C4-2B (cell line): Measurements from ENCODE around the gene TMEM135.

ENCODE experiments used
- ZFX ChIP-seq: fragments of 450-650 bp; IDR thresholded peaks from 2 replicates; pipeline ENCODE4 v1.6.1; 2017
- TF ChIP-seq, protein P1 (sequence below): fragments of 450-650 bp; conservative IDR thresholded peaks from 2 replicates; pipeline ENCODE4 v1.5.1; 2017; ENCODE audit warnings: mild to moderate bottlenecking

DNA sequence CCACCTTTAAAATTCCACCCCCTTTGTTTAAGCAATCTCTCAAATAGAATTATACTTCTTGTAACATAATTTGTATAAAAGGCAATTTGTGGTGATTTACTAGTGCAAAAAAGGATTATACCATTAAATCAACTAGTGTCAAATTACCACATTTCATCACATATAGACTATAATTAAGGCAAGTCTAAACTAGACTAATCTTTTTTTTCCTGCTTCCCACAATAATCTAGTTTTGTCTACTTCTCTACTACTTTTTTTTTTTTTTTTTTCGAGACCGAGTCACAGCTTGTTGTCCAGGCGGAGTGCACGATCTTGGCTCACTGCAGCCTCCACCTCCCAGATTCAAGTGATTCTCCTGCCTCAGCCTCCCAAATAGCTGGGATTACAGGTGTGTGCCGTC lies 46.4 kb upstream of the TMEM135 start:
- TF ChIP-seq, protein P1, sequence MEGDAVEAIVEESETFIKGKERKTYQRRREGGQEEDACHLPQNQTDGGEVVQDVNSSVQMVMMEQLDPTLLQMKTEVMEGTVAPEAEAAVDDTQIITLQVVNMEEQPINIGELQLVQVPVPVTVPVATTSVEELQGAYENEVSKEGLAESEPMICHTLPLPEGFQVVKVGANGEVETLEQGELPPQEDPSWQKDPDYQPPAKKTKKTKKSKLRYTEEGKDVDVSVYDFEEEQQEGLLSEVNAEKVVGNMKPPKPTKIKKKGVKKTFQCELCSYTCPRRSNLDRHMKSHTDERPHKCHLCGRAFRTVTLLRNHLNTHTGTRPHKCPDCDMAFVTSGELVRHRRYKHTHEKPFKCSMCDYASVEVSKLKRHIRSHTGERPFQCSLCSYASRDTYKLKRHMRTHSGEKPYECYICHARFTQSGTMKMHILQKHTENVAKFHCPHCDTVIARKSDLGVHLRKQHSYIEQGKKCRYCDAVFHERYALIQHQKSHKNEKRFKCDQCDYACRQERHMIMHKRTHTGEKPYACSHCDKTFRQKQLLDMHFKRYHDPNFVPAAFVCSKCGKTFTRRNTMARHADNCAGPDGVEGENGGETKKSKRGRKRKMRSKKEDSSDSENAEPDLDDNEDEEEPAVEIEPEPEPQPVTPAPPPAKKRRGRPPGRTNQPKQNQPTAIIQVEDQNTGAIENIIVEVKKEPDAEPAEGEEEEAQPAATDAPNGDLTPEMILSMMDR = no peak
- no peak for TF ChIP-seq ZFX
